Measurements from ENCODE around the gene ATP23. TPM values are rescaled to one million over a fixed set of nuclear protein-coding genes. Genes with fewer than 3 reads are reported as not detected.

Gene ATP23
- total and polyA plus RNA-seq, 4 donors = 2.8 to 7.1 (median 4.5) TPM

DNA sequence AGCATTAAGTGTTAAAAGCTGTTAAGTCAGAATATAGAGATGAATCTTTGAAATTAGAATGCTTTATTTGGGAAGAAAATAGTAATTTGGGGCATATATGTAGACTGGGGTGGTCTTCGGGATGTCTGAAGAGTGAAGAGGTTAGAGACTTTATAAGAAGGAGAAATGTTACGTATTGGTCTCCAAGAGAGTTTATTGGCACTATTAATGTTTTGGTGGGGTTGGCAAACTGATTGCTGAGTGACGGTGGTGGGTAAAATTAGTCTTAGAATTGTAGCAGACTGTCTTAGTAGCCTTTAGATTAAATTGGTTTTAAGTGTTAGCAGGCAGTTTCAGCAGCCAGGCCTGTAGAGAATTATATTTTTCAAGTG lies 4.9 kb upstream of the ATP23 start:
- TF ChIP-seq EGR1 (IDR thresholded peaks at IDR 0.05; ENCODE audit: low read depth in 2 of 2) = no peak
- TF ChIP-seq, protein P1, sequence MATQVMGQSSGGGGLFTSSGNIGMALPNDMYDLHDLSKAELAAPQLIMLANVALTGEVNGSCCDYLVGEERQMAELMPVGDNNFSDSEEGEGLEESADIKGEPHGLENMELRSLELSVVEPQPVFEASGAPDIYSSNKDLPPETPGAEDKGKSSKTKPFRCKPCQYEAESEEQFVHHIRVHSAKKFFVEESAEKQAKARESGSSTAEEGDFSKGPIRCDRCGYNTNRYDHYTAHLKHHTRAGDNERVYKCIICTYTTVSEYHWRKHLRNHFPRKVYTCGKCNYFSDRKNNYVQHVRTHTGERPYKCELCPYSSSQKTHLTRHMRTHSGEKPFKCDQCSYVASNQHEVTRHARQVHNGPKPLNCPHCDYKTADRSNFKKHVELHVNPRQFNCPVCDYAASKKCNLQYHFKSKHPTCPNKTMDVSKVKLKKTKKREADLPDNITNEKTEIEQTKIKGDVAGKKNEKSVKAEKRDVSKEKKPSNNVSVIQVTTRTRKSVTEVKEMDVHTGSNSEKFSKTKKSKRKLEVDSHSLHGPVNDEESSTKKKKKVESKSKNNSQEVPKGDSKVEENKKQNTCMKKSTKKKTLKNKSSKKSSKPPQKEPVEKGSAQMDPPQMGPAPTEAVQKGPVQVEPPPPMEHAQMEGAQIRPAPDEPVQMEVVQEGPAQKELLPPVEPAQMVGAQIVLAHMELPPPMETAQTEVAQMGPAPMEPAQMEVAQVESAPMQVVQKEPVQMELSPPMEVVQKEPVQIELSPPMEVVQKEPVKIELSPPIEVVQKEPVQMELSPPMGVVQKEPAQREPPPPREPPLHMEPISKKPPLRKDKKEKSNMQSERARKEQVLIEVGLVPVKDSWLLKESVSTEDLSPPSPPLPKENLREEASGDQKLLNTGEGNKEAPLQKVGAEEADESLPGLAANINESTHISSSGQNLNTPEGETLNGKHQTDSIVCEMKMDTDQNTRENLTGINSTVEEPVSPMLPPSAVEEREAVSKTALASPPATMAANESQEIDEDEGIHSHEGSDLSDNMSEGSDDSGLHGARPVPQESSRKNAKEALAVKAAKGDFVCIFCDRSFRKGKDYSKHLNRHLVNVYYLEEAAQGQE (IDR thresholded peaks at IDR 0.05) = peak; percentile 1
- Histone ChIP-seq H3K27me3 (ENCODE audit: control insufficient read depth in 4 of 4, insufficient read depth in 4 of 4, low read length in 3 of 4) (no peaks in the 10 kb centered on the region), H3K27ac (ENCODE audit: low read depth in 1 of 2, low read length in 2 of 2) (no peak overlapping the region), H3K9ac (ENCODE audit: low read depth in 1 of 2, low read length in 2 of 2) (peak overlapping the region in 1 of 2 donors; percentile 51), H3K4me1 (ENCODE audit: control insufficient read depth in 4 of 4, insufficient read depth in 4 of 4, low read length in 3 of 4) (peaks cover 0 to 8% (median 3%) of the 10 kb centered on the region in 4 donors), H3K36me3 (ENCODE audit: control insufficient read depth in 4 of 4, insufficient read depth in 3 of 4, low read depth in 1 of 4, low read length in 3 of 4) (no peaks in the 10 kb centered on the region), H3K4me3 (ENCODE audit: low read depth in 1 of 3, low read length in 3 of 3) (peak overlapping the region in 1 of 3 donors; percentile 64), H3K9me3 (ENCODE audit: control insufficient read depth in 4 of 4, low read length in 3 of 4) (no peaks in the 10 kb centered on the region)
- DNase-seq (ENCODE audit: low spot score) = no peak
- WGBS = 74% methylated on average over 3 of the region's 3 CpGs

DNA sequence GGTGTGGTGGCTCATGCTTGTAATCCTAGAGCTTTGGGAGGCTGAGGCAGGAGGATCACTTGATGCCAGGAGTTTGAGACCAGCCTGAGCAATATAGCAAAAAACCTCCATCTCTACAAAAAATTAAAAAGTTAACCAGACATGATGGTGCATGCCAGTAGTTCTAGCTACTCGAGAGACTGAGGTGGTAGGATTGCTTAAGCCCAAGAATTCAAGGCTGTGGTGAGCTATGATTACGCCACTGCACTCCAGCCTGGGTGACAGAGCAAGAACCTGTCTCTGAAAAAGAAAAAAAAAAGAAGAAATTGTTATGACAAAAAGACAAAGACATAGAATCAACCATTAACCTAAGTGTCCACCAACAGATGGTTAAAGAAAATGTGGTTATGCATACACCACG lies 2.1 kb upstream of the ATP23 start:
- Histone ChIP-seq H3K4me1 (ENCODE audit: control insufficient read depth in 4 of 4, insufficient read depth in 4 of 4, low read length in 3 of 4) (peaks cover 4 to 15% (median 10%) of the 10 kb centered on the region in 4 donors), H3K27me3 (ENCODE audit: control insufficient read depth in 4 of 4, insufficient read depth in 4 of 4, low read length in 3 of 4) (no peaks in the 10 kb centered on the region), H3K27ac (ENCODE audit: low read depth in 1 of 2, low read length in 2 of 2) (no peak overlapping the region), H3K9ac (ENCODE audit: low read depth in 1 of 2, low read length in 2 of 2) (no peak overlapping the region), H3K36me3 (ENCODE audit: control insufficient read depth in 4 of 4, insufficient read depth in 3 of 4, low read depth in 1 of 4, low read length in 3 of 4) (no peaks in the 10 kb centered on the region), H3K9me3 (ENCODE audit: control insufficient read depth in 4 of 4, low read length in 3 of 4) (no peaks in the 10 kb centered on the region), H3K4me3 (ENCODE audit: low read depth in 1 of 3, low read length in 3 of 3) (no peak overlapping the region)
- DNase-seq (ENCODE audit: low spot score) = no peak
- TF ChIP-seq RAD21 (IDR thresholded peaks at IDR 0.05) (no peak), SP1 (IDR thresholded peaks at IDR 0.05) (no peak), JUND (IDR thresholded peaks at IDR 0.05) (no peak), FOXA2 (IDR thresholded peaks at IDR 0.05) (no peak), RXRA (IDR thresholded peaks at IDR 0.05) (no peak), GABPA (IDR thresholded peaks at IDR 0.05 in 1 of 2, conservative IDR thresholded peaks at IDR 0.05 in 1 of 2) (no peak), NR2F2 (IDR thresholded peaks at IDR 0.05) (no peak), TAF1 (conservative IDR thresholded peaks at IDR 0.05) (no peak), EGR1 (IDR thresholded peaks at IDR 0.05; ENCODE audit: low read depth in 2 of 2) (no peak), HNF4G (IDR thresholded peaks at IDR 0.05) (no peak), HNF4A (conservative IDR thresholded peaks at IDR 0.05) (no peak), FOXA1 (IDR thresholded peaks at IDR 0.05) (no peak), YY1 (IDR thresholded peaks at IDR 0.05) (no peak)
- TF ChIP-seq, protein P2, sequence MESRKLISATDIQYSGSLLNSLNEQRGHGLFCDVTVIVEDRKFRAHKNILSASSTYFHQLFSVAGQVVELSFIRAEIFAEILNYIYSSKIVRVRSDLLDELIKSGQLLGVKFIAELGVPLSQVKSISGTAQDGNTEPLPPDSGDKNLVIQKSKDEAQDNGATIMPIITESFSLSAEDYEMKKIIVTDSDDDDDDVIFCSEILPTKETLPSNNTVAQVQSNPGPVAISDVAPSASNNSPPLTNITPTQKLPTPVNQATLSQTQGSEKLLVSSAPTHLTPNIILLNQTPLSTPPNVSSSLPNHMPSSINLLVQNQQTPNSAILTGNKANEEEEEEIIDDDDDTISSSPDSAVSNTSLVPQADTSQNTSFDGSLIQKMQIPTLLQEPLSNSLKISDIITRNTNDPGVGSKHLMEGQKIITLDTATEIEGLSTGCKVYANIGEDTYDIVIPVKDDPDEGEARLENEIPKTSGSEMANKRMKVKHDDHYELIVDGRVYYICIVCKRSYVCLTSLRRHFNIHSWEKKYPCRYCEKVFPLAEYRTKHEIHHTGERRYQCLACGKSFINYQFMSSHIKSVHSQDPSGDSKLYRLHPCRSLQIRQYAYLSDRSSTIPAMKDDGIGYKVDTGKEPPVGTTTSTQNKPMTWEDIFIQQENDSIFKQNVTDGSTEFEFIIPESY (IDR thresholded peaks at IDR 0.05) = no peak
- TF ChIP-seq, protein P3, sequence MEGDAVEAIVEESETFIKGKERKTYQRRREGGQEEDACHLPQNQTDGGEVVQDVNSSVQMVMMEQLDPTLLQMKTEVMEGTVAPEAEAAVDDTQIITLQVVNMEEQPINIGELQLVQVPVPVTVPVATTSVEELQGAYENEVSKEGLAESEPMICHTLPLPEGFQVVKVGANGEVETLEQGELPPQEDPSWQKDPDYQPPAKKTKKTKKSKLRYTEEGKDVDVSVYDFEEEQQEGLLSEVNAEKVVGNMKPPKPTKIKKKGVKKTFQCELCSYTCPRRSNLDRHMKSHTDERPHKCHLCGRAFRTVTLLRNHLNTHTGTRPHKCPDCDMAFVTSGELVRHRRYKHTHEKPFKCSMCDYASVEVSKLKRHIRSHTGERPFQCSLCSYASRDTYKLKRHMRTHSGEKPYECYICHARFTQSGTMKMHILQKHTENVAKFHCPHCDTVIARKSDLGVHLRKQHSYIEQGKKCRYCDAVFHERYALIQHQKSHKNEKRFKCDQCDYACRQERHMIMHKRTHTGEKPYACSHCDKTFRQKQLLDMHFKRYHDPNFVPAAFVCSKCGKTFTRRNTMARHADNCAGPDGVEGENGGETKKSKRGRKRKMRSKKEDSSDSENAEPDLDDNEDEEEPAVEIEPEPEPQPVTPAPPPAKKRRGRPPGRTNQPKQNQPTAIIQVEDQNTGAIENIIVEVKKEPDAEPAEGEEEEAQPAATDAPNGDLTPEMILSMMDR (IDR thresholded peaks at IDR 0.05; ENCODE audit: low read depth, low read length, missing input control) = no peak
- TF ChIP-seq, protein P4, sequence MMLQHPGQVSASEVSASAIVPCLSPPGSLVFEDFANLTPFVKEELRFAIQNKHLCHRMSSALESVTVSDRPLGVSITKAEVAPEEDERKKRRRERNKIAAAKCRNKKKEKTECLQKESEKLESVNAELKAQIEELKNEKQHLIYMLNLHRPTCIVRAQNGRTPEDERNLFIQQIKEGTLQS (IDR thresholded peaks at IDR 0.05) = no peak
- TF ChIP-seq, protein P1 (IDR thresholded peaks at IDR 0.05) = no peak
- TF ChIP-seq, protein P5, sequence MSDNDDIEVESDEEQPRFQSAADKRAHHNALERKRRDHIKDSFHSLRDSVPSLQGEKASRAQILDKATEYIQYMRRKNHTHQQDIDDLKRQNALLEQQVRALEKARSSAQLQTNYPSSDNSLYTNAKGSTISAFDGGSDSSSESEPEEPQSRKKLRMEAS (IDR thresholded peaks at IDR 0.05) = no peak
- 88% methylated on average over 3 of the region's 3 CpGs for WGBS
